Panc1 (cell line): Measurements from ENCODE around the gene GRHL3. TPM values are rescaled to one million over a fixed set of nuclear protein-coding genes. Genes with fewer than 3 reads are reported as not detected.

Experiments used
- ATAC-seq: fragments of 200-7000 bp; cut with Tn5 transposase; 2 replicates; pipeline ENCODE4 v1.9.1; 2020; ENCODE audit warnings: mild to moderate bottlenecking, moderate library complexity
- BruUV-seq: library from RNA; stranded (reverse); fragments of 400-500 nt; replicated peaks from 2 replicates; lab custom pipeline; 2021; lab: Mats Ljungman, UMichigan
- CTCF ChIA-PET: fragments of 300-600 bp; sonication (Branson Sonifier 250); formaldehyde crosslinking; loops from one replicate; lab custom pipeline; 2022; ENCODE audit warnings: antibody characterized with exemption; lab: Charles Lee
- POLR2A ChIA-PET: fragments of 300-600 bp; sonication (Branson Sonifier 250); formaldehyde crosslinking; loops from one replicate; lab custom pipeline; 2022; ENCODE audit warnings: antibody characterized with exemption; lab: Charles Lee
- DNase-seq: peaks from one replicate; pipeline ENCODE4 v3.0.0-alpha.2; 2010; ENCODE audit warnings: low read depth, low spot score
- H3K27ac ChIP-seq: 2 replicates; pipeline ENCODE4 v1.5.1; 2011; ENCODE audit warnings: mild to moderate bottlenecking, low read length, inconsistent platforms
- H3K27me3 ChIP-seq: fragments of 200-500 bp; sonication (Bioruptor generic); 2 replicates; pipeline ENCODE4 v1.6.0; 2014; ENCODE audit warnings: low read length, inconsistent platforms; ENCODE audit not compliant: control insufficient read depth, insufficient read depth
- H3K36me3 ChIP-seq: fragments of 200-500 bp; sonication (Bioruptor generic); 2 replicates; pipeline ENCODE4 v1.5.1; 2014; ENCODE audit warnings: inconsistent platforms, mild to moderate bottlenecking, low read length, moderate library complexity; ENCODE audit not compliant: control insufficient read depth, insufficient read depth
- H3K4me1 ChIP-seq: 2 replicates; pipeline ENCODE4 v1.5.1; 2011; ENCODE audit warnings: inconsistent platforms, mild to moderate bottlenecking, low read length, moderate library complexity; ENCODE audit not compliant: control insufficient read depth, insufficient read depth
- H3K4me3 ChIP-seq, 2 experiments: 2 replicates each; pipeline ENCODE4 v1.5.1; 2011 to 2012; ENCODE audit warnings: low read depth in 2 of 2, low read length in 2 of 2, mild to moderate bottlenecking in 2 of 2, inconsistent platforms in 1 of 2, moderate library complexity in 1 of 2
- H3K9me3 ChIP-seq: fragments of 200-500 bp; sonication (Bioruptor generic); 2 replicates; pipeline ENCODE4 v1.5.1; 2014; ENCODE audit warnings: low read depth, mild to moderate bottlenecking, inconsistent platforms, low read length, moderate library complexity; ENCODE audit not compliant: control insufficient read depth, insufficient read depth
- POLR2AphosphoS5 ChIP-seq: IDR thresholded peaks from 2 replicates; pipeline ENCODE4 v1.6.1; 2012; ENCODE audit warnings: mild to moderate bottlenecking, low read depth, low read length, moderate library complexity
- REST ChIP-seq, 2 experiments: IDR thresholded peaks; 2 replicates each; pipeline ENCODE4 v1.6.1; 2011 to 2012; ENCODE audit warnings: low read depth in 2 of 2, control low read depth in 1 of 2, low read length in 1 of 2, mild to moderate bottlenecking in 1 of 2, moderate library complexity in 1 of 2; ENCODE audit not compliant: insufficient read depth in 1 of 2
- SIN3A ChIP-seq: IDR thresholded peaks from 2 replicates; pipeline ENCODE4 v1.6.1; 2012; ENCODE audit warnings: low read depth, mild to moderate bottlenecking, low read length, moderate library complexity, borderline replicate concordance; ENCODE audit not compliant: insufficient read depth
- TCF7L2 ChIP-seq: IDR thresholded peaks from 2 replicates; pipeline ENCODE4 v1.6.1; 2011; ENCODE audit warnings: mild to moderate bottlenecking, low read depth, low read length, inconsistent platforms
- in situ Hi-C: cut with HindIII; loops from 2 replicates; pipeline ENCODE4 v1.10.0; 2016; ENCODE audit warnings: low sequenced_read_pairs, low pct_unique_long_range_greater_than_20kb
- intact Hi-C: fragments of 100-400 bp; cut with micrococcal nuclease; formaldehyde crosslinking; loops from one replicate; pipeline ENCODE4 v1.10.0; 2022; ENCODE audit not compliant: unreplicated experiment
- total RNA-seq: library from RNA; stranded (reverse); gene quantifications from one replicate; pipeline ENCODE4 v1.2.1, GENCODE V29; 2021; ENCODE audit not compliant: unreplicated experiment
- TF ChIP-seq, protein P1 (sequence below): fragments of 450-650 bp; IDR thresholded peaks from 2 replicates; pipeline ENCODE4 v1.5.1; 2017; ENCODE audit warnings: mild to moderate bottlenecking

Gene GRHL3
- total RNA-seq, 1 experiment from 2014 or later, result 16.7 TPM

DNA sequence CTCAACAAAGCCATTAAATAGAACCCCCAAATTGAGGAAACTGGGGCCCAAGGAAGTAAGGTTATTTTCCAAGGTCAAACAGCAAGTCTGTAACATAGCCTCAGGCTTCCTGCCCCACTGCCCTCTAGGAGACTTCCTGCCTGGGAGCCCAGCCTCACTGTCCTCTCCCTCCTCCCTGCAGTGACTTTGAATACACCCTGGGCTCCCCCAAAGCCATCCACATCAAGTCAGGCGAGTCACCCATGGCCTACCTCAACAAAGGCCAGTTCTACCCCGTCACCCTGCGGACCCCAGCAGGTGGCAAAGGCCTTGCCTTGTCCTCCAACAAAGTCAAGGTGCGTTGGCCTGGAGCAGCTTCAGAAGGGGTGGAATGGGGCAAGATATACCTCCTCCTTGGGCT, 18.3 kb downstream of the GRHL3 start:
- Histone ChIP-seq H3K27ac (no peak overlapping the region), H3K4me3 (no peak overlapping the region), H3K9me3 (no peaks in the 10 kb centered on the region), H3K4me1 (peaks cover 3% of the 10 kb centered on the region; the same call in 1 of the 2 replicates), H3K36me3 (no peaks in the 10 kb centered on the region), H3K27me3 (no peaks in the 10 kb centered on the region)
- CTCF ChIA-PET, result interaction anchor here (0.5 kb wide), 1 partner anchor 24 kb away, joined by 5 read pairs; no protein-coding TSS in a partner anchor
- intact Hi-C loops (no loop called here), in situ Hi-C loops (no loop called here)
- POLR2A ChIA-PET, result no interaction called here
- BruUV-seq, result no TSS peak
- DNase-seq, result no peak
- TF ChIP-seq TCF7L2 (no peak), SIN3A (no peak), REST (IDR thresholded peaks at IDR 0.05; ENCODE audit: insufficient read depth in 1 of 2, low read depth in 2 of 2, low read length in 1 of 2) (no peak), POLR2AphosphoS5 (no peak)
- TF ChIP-seq, protein P1, sequence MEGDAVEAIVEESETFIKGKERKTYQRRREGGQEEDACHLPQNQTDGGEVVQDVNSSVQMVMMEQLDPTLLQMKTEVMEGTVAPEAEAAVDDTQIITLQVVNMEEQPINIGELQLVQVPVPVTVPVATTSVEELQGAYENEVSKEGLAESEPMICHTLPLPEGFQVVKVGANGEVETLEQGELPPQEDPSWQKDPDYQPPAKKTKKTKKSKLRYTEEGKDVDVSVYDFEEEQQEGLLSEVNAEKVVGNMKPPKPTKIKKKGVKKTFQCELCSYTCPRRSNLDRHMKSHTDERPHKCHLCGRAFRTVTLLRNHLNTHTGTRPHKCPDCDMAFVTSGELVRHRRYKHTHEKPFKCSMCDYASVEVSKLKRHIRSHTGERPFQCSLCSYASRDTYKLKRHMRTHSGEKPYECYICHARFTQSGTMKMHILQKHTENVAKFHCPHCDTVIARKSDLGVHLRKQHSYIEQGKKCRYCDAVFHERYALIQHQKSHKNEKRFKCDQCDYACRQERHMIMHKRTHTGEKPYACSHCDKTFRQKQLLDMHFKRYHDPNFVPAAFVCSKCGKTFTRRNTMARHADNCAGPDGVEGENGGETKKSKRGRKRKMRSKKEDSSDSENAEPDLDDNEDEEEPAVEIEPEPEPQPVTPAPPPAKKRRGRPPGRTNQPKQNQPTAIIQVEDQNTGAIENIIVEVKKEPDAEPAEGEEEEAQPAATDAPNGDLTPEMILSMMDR, result no peak
- ATAC-seq, result no peak

- Histone ChIP-seq H3K4me1 (peaks cover 3% of the 10 kb centered on the region; the same call in 1 of the 2 replicates), H3K27me3 (no peaks in the 10 kb centered on the region), H3K9me3 (no peaks in the 10 kb centered on the region), H3K4me3 (no peak overlapping the region), H3K27ac (no peak overlapping the region; the same call in 1 of the 2 replicates), H3K36me3 (no peaks in the 10 kb centered on the region)
- DNase-seq (no peak), ATAC-seq (no peak)
- intact Hi-C loops, result no loop called here
- ChIA-PET CTCF (no interaction called here), POLR2A (no interaction called here)
- TF ChIP-seq SIN3A (no peak), TCF7L2 (no peak), REST (IDR thresholded peaks at IDR 0.05; ENCODE audit: insufficient read depth in 1 of 2, low read depth in 2 of 2, low read length in 1 of 2) (no peak), POLR2AphosphoS5 (no peak)
- TF ChIP-seq, protein P1, result no peak
- in situ Hi-C loops, result no loop called here
- no TSS peak for BruUV-seq
Observed at GRCh38 chr1:24338447-24338846, 19.3 kb downstream of the GRHL3 start.
